NB4 (cell line): ENCODE results near the gene TEX54.

Source experiments
- CTCF ChIP-seq: IDR thresholded peaks from one replicate; pipeline ENCODE4 v1.5.1; 2012; ENCODE audit warnings: low read depth, low read length
- MAX ChIP-seq: IDR thresholded peaks from 2 replicates; pipeline ENCODE4 v1.6.1; 2011; ENCODE audit warnings: low read depth, low read length
- MYC ChIP-seq: IDR thresholded peaks from 2 replicates; pipeline ENCODE4 v1.6.1; 2011; ENCODE audit warnings: low read depth, low read length
- POLR2A ChIP-seq: IDR thresholded peaks from 2 replicates; pipeline ENCODE4 v1.6.1; 2011; ENCODE audit warnings: mild to moderate bottlenecking; ENCODE audit not compliant: insufficient read length; ENCODE audit errors: extremely low read depth

- TF ChIP-seq MYC = no peak
- TF ChIP-seq POLR2A = no peak
- TF ChIP-seq CTCF = no peak
- TF ChIP-seq MAX = no peak
Observed at GRCh38 chr11:62851807-62852522, 19.3 kb upstream of the TEX54 start.
